Measurements from ENCODE around the gene MBLAC1.

DNA sequence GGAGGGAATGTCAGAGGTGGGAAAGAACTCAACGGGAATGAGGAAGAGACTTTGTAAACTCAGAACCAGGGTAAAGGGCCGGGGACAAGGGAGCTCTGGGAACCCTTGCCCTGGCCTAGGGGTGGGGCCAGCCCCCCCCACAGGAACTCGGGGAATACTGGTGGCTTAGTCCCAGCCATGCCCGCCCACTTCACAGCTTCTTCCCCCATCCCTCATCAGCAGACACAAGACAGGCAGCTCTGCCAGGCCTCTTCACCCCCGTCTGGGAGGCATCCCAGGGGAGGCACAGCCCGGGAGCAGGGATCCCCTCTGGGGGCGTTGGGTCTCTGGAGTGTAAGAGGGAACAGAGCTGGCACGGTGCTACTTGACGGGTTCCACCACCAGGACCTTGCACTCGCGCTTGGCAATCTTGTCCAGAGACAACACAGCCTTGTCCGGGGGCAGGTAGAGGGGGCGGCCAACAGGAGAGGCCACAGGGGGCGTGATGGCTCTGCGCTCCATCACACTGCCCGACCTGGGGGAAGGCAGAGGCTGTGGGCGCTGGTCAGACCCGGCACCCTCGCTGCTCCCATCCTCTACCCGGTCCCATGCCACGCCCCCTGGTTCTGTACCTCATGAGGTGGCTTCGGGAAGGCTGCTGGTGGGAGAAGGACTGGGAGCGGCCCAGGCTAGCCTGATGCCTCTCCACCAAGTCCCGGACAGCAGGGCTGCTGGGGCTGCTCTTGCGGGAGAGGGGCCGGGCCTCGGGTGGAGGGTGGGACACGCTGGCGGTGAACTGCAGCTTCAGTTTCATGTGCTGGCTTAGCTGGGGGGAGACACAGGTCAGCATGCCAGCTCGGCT is 28.1 kb downstream of the MBLAC1 start:
- TF ChIP-seq, protein P1, sequence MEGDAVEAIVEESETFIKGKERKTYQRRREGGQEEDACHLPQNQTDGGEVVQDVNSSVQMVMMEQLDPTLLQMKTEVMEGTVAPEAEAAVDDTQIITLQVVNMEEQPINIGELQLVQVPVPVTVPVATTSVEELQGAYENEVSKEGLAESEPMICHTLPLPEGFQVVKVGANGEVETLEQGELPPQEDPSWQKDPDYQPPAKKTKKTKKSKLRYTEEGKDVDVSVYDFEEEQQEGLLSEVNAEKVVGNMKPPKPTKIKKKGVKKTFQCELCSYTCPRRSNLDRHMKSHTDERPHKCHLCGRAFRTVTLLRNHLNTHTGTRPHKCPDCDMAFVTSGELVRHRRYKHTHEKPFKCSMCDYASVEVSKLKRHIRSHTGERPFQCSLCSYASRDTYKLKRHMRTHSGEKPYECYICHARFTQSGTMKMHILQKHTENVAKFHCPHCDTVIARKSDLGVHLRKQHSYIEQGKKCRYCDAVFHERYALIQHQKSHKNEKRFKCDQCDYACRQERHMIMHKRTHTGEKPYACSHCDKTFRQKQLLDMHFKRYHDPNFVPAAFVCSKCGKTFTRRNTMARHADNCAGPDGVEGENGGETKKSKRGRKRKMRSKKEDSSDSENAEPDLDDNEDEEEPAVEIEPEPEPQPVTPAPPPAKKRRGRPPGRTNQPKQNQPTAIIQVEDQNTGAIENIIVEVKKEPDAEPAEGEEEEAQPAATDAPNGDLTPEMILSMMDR (IDR thresholded peaks at IDR 0.05; ENCODE audit: borderline replicate concordance, extremely low read depth, low read length, poor library complexity, severe bottlenecking): no peak
- no peak for TF ChIP-seq EZH2 (IDR thresholded peaks at IDR 0.05; ENCODE audit: borderline replicate concordance, low read depth, low read length, severe bottlenecking)

All from DND-41 (cell line).